ENCODE measurements around the gene AXDND1.
"Not testable (repeated sequence)": the region's sequence is repeated elsewhere in the genome, so short reads cannot be mapped to it uniquely, and the experiment has no call there.

The AXDND1 gene

DNA sequence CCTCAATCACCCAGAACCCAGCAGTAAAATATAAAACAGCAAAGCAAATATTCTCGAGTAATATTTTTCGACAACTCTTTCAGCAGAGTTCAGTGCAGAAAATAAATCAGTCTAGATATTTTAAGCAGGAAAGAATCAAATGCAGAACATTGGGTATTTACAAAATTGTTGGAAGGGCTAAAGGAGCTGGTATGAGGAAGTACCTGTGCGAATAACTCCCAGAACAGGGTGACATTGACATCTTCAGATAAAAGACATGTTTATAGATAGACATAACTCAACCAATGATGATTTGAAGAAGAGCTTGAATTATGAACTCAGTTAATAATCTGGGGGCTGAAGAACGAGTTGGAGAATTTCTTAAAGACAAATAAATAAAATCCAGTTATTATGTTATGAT is 6.4 kb downstream of the AXDND1 start:
- DNase-seq = no peak

DNA sequence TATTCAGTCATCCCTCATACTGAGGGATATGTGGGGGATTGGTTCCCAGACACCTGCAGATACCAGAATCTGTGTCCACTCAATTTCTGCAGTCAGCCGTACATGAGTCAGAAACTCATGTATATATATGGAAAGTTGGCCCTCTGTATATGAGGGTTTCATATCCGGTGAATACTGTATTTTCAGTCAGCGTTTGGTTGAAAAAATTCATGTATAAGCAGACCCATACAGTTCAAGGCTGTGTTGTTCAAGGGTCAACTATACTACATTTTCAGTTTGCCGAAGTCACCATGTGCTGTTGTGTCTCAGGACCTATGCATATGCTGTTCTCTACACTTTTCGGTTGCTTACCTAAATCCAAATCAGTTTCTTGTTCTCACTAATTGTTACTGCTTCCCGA is 10.5 kb downstream of the AXDND1 start:
- no peak for DNase-seq

DNA sequence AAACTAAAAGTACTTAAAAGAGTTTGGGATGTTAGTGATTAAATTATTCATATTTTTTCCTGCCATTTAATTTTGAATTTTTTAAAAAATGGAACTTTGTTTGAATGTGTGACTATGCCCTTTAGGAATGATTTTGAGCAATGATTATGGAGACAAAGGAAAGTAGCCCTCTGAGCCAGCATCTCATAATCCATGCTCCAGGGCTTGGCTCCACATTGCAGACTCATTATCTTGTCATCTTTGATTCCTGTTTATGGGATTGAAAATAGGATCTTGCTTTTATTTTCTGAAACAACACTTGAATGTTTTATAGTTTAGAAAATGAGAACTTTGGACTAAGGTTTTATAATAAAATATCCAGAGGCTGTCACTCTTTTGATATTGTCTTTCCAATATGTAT is 14.5 kb downstream of the AXDND1 start:
- DNase-seq = no peak

DNA sequence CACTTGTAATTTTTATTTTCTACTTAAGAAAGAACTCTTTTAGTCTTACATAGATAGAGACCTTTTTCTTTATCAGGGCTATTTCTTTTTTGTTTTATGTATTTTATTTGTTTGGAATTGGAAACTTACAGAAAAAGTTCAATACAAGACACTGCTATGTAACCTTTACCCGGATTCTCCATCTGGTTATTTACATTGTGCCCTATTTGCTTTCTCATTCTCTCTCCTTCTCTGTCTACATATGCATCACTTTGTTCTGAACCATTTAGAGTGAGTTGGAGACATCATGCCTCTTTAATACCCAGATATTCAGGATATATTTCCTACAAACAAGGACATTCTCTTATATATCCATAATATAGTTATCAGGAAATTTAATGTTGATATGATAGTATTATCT is 18.3 kb downstream of the AXDND1 start:
- no peak for DNase-seq

DNA sequence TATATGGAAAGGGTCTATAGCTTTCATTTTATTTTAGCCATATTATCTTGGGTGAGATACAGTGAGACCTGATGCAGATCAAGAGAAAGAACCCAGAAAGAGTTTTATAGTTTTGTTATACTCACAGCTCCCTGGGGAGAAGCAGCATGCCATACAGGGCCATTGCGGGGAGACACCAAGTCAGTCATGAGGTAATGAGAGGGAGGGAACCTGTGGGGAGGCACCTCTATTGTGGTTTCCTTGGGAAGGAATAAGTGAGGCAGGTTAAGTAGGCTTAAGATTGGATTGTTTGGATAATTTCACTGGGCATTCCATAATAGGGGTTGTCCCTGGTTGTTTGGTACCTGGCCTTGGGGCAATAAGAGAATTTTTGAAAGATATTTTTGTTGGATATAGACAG is 19.7 kb downstream of the AXDND1 start:
- no peak for DNase-seq

DNA sequence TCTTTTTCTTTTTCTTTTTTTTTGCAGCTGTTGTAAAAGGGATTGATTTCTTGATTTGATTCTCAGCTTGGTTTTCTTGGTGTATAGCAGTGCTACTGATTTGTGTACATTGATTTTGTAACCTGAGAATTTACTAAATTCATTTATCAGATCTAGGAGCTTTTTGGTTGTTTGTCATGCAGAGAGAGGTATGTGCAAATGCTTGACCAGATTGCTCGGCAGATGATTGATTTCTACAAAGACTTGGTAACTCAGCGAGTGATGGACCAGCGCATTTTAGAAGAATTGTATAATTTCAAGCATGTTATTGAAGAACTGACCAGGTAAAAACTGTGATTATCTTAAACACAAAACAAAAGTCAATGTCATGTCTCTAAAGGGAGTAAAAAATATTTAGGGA is 27.9 kb downstream of the AXDND1 start:
- DNase-seq = no peak

DNA sequence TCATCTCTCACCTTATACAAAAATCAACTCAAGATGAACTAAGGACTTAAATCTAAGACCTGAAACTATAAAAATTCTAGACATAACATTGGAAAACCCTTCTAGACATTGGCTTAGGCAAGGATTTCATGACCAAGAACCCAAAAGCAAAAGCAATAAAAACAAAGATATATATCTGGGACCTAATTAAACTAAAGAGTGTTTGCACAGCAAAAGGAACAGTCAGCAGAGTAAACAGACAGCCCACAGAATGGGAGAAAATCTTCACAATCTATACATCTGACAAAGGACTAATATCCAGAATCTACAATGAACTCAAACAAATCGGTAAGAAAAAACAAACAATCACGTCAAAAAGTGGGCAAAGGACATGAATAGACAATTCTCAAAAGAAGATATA is 33.6 kb downstream of the AXDND1 start:
- DNase-seq = not testable (repeated sequence)

DNA sequence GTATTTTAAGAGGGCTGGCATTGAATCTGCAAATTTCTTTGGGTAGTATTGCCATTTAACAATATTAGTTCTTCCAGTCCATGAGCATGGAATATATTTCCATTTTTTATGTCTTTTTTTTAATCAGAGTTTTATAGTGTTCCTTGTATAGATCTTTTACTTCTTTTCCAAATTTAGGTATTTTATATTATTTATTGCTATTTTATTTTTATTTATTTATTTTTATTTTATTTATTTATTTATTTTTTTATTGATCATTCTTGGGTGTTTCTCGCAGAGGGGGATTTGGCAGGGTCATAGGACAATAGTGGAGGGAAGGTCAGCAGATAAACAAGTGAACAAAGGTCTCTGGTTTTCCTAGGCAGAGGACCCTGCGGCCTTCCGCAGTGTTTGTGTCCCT is 52.0 kb downstream of the AXDND1 start:
- DNase-seq = not testable (repeated sequence)

DNA sequence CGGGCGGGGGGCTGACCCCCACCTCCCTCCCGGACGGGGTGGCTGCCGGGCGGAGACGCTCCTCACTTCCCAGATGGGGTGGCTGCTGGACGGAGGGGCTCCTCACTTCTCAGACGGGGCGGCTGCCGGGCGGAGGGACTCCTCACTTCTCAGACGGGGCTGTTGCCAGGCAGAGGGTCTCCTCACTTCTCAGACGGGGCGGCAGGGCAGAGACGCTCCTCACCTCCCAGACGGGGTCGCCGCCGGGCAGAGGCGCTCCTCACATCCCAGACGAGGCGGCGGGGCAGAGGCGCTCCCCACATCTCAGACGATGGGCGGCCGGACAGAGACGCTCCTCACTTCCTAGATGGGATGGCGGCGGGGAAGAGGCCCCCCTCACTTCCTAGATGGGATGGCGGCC is 52.9 kb downstream of the AXDND1 start:
- DNase-seq = not testable (repeated sequence)

DNA sequence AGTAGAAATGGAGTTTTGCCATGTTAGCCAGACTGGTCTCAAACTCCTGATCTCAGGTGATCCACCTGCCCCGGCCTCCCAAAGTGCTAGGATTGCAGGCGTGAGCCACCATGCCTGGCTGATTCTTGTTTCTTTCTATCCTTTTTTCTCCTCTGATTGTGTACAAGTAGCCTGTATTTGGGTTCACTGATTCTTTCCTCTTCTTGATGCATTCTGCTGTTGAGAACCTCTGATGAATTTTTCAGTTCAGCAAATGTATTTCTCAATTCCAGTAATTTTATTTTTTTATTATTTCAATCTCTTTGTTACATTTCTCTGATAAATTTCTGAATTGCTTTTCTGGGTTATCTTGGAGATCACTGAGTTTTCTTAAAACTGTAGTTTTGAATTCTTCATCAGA is 58.8 kb downstream of the AXDND1 start:
- no peak for DNase-seq

DNA sequence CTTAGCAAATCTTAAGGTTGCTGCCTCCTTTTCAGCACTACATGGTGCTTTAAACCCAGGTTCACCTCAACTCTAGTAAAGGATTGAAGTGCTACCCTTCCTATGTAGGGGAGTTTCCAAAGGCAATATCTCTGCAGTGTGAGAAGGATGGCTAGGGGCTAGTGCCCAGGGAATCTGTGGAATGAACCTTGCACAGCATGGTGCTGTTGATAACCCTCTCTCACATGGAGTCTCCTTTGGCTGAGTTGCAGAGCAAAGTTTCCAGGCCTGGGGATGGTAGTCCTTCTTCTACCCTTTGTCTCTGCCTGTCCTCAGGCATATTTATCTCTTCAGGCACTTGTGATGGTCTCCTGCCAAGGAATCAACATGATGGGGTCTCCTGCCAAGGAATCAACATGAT is 59.4 kb downstream of the AXDND1 start:
- no peak for DNase-seq

DNA sequence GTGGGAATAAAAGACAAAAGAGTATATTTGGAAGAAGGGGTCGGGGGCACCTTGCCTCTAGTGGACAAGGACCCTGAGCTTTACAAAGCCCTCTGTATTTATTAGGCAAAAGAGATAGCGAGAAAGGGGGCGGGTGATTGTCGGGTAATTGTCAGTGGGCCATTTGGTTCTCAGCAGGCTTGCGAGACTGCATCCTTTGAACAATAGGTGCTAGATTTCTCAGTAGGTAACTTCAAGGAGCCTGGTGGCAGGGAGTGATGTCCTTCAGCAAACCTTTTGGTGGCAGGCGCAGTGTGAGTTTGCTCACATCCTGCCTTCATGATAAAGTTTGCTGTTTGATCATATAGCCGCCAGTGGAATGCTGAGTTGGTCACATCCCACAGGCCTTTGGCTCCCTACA is 71.4 kb downstream of the AXDND1 start:
- DNase-seq = no peak

DNA sequence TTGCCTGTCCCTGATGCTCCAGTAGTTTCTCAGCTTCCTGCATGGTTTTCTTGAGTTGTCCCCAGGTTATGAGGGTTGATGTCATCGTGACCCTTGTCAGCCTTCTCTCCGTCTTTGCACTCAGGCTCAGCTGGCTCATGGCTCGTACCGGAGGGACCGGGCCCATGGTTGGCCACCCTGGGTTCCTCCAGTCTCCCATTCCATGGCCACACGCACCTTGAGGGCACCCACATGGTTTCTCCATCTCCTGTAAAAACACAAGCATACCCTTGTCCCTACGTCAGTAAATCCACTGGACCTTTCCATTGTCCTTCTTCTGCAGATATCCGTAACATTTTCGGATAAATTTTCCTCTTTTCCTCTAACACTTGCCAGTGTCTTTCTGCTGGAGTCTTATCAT is 73.9 kb downstream of the AXDND1 start:
- DNase-seq = not testable (repeated sequence)

DNA sequence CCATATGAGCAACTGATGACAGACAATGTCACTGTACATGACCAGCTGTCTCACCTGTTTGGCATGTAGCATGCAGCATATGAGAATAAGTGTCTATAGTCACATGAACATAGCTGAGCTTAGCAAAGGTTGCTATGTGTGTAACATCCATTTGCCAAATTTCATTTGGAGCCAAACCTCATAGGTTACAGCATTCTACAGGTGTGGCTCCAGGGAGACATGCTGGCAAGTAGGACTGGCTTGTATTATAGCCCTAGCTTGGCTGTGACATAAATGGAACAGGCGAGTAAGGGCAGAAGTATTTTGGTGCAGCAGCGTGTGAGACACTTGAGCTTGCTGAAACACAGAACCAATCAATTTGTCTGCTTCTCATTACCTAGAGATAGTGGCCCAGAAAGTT is 74.5 kb downstream of the AXDND1 start:
- not testable (repeated sequence) for DNase-seq

DNA sequence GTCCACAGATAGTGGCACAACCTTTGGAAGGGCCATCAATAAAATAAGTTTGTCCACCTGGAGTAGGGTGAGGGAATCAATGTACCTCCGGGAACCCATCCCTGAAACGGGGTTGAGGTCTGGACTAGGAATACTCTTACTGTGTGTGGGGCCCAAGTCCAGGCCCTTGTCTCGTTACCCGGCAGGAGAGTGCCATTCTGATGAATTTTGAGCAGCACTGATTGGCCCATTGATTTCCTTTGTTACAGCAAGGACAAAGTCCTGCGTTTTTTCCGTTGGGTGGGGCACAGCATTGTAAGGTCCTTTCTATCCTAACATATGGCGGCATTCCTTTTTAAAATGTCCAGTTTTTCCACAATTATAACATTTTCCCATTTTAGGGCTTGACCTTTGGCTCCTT is 75.2 kb downstream of the AXDND1 start:
- DNase-seq = no peak

DNA sequence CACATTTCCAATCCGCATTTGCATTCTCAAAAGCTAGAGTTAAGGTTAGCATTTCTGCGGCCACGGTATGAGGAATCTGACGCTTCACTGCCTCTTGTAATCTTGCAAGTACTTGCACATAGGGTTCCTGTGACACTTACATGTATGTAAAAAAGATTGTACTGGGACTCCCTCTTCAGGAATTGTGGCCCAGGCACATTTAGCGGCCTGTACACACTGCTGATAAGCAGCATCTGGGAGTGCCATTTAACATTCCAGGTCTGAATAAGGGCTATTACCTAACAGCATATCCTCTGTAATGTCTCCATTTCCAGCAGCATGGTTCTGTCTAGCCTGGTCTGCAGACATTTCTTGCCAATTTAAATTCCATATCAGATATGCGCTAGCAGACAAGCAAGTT is 75.7 kb downstream of the AXDND1 start:
- no peak for DNase-seq

DNA sequence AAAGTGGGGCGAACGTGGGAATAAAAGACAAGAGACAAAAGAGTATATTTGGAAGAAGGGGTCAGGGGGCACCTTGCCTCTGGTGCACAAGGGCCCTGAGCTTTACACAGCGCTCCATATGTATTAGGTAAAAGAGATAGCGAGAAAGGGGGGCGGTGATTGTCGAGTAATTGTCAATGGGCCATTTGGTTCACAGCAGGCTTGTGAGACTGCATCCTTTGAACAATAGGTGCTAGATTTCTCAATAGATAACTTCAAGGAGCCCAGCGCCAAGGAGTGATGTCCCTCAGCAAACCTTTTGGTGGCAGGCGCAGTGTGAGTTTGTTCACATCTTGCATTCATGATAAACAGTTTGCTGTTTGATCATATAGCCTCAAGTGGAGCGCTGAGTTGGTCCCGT is 77.1 kb downstream of the AXDND1 start:
- DNase-seq = not testable (repeated sequence)

DNA sequence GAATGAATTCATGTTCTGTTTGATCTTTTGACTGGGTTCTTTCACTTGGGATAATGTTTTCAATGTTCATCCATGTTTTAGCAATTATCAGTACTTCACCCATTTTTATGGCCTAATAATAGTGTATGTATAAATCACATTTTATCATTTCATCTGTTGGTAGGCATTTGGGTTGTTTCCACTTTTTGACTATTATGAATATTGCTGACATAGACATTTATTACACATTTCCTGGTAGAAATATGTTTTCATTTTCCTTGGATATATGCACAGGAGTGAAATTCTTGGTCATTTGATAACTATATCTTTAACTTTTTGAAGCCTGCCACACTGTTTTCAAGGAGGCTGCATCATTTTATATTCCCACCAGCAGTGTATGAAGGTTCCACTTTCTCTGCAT is 79.8 kb downstream of the AXDND1 start:
- no peak for DNase-seq

DNA sequence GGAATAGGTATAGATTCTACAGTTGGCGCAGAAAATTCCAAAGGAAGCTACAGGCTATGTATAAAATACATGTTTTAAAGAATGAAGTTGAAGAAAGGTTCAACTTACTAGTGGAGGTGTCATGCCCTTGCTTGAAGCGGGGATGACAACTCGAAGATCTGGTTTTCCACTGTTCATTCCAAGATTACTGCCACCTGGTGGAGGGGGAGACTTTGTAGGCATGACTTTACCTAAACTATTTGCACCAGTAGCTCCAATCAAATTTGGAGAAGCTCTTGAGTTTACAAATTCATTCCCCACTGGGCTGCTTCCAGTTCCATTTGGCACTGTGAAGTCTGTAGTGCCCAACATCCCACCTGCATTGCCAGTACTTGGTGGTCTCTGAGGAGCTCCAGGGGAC is 81.7 kb downstream of the AXDND1 start:
- DNase-seq = no peak

DNA sequence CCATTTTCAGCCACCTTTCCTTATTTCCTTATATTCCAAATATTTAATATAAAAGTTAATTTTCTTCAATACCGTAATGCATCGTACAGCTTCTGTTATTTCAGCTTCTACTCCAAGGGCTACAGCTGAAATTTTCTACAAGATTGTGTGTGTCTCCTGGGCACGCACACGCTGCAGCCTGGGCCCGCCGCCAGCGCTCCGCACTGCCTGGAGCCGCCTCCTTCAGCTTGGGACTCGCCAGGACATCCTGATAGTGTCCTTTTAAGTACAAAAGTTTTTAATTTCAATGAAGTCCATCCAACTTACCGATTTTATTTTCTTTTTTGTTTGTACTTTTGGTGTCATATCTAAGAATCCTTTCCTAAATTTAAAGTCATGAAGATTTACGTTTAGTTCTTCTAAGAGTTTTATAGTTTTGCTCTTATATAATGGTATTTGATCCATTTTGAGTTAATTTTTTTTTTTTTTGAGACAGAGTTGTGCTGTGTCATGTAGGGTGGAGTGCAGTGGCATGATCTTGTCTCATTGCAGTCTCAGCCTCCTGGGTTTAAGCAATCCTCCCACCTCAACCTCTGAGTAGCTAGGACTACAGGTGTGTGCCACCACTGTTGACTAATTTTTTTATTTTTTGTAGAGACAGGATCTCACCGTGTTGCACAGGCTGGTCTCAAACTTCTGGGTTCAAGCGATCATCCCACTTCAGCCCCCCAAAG is 82.8 kb downstream of the AXDND1 start:
- DNase-seq = no peak

DNA sequence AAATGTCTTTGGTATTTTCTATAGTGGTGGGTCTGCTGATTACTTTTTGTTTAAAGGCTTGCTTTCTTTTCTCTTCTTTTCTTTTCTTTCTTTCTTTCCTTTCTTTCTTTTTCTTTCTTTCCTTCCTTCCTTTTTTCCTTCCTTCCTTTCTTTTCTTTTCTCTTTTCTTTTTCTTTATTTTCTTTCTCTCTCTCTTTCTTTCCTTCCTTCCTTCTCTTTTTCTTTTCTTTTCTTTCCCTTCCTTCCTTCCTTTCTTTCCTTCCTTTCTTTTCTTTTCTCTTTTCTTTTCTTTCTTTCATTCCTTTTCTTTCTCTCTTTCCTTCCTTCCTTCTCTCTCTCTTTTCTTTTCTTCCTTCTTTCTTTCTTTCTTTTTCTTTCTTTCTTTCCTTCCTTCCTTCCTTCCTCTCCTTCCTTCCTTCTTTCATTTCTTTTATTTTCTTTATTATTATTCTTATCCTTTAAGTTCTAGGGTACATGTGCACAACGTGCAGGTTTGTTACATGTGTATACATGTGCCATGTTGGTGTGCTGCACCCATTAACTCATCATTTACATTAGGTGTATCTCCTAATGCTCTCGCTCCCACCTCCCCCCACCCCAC is 93.9 kb downstream of the AXDND1 start:
- DNase-seq = not testable (repeated sequence)

DNA sequence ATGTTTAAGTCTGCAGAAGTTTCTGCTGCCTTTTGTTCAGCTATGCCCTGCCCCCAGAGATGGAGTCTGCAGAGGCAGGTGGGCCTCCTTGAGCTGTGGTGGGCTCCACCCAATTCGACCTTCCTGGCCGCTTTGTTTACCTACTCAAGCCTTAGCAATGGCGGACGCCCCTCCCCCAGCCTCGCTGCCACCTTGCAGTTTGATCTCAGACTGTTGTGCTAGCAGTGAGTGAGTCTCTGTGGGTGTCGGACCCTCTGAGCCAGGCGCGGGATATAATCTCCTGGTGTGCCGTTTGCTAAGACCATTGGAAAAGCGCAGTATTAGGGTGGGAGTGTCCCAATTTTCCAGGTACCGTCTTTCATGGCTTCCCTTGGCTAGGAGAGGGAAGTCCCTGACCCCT is 99.9 kb downstream of the AXDND1 start:
- not testable (repeated sequence) for DNase-seq

DNA sequence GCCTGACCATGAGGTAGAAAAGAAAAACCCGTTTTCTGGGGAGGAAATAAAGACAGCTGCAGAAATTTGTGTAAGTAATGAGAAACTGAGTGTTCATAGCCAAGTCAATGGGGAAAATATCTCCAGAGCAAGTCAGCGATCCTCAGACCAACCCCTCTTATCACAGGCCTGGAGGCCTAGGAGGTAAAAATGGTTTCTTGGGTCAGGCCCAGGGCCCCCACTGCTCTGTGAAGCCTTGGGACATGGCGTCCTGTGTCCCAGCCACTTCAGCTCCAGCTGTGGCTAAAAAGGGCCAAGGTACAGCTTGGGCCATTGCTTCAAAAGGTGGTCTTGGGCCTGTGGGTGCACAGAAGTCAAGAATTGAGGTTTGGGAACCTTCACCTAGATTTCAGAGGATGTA is 108.9 kb downstream of the AXDND1 start:
- DNase-seq = no peak

DNA sequence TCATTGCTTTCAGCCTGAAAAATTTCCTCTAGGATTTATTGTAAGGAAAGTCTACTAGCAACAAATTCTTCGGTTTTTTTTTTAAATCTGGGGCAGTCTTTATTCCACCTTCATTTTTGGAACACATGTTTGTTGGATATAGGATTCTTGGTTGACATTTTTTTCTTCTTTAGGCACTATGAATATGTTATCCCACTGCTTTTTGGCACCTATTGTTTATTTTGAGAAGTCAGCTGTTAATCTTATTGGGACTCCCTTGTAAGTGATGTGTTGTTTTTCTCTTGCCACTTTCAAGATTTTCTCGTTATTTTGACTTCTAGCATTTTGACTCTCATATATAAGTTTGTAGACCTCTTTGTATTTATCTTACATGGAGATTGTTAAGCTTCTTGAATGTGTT is 110.7 kb downstream of the AXDND1 start:
- DNase-seq = no peak

DNA sequence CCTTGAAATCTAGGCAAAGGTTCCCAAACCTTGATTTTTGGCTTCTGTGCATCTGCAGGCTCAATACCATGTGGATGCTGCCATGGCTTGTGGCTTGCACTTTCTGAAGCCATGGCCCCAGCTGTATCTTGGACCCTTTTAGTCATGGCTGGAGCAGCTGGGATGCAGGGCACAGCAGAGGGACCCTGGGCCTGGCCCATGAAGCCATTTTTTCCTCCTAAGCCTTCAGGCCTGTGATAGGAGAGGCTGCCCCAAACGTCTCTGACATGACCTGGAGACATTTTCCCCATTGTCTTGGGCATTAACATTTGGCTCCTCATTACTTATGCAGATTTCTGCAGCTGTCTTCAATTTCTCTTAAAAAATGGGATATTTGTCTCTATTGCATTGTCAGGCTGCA is 112.6 kb downstream of the AXDND1 start:
- DNase-seq = no peak
